ENCODE results near the gene LKAAEAR1.
"Not testable (repeated sequence)": the region's sequence is repeated elsewhere in the genome, so short reads cannot be mapped to it uniquely, and the experiment has no call there.

Gene LKAAEAR1

DNA sequence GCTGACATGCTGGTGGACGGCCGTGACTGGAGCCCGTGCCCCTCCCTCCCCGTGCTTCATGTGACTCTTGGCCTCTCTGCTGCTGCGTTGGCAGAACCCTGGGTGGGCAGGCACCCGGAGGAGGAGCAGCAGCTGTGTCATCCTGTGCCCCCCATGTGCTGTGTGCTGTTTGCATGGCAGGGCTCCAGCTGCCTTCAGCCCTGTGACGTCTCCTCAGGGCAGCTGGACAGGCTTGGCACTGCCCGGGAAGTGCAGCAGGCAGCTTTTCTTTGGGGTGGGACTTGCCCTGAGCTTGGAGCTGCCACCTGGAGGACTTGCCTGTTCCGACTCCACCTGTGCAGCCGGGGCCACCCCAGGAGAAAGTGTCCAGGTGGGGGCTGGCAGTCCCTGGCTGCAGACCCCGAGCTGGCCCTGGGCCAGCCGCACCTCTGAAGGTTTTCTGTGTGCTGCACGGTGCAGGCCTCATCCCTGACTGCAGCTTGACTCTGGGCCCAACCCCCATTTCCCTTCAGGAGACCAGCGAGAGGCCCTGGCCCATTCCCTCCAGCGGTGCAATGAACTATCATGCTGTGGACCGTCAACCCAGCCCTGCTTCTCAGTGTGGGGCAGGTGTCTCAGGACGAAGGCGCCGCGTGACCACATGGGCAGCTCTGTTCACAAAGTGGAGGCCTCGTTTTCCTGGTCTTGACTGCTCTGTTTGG is 15.0 kb upstream of the LKAAEAR1 start:
- no peak for DNase-seq (ENCODE audit: low read depth in 1 of 2, low spot score in 1 of 2)

DNA sequence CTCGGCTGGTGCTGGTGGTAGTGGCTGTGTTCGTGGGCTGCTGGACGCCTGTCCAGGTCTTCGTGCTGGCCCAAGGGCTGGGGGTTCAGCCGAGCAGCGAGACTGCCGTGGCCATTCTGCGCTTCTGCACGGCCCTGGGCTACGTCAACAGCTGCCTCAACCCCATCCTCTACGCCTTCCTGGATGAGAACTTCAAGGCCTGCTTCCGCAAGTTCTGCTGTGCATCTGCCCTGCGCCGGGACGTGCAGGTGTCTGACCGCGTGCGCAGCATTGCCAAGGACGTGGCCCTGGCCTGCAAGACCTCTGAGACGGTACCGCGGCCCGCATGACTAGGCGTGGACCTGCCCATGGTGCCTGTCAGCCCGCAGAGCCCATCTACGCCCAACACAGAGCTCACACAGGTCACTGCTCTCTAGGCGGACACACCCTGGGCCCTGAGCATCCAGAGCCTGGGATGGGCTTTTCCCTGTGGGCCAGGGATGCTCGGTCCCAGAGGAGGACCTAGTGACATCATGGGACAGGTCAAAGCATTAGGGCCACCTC is 14.3 kb upstream of the LKAAEAR1 start:
- no peak for DNase-seq (ENCODE audit: low read depth in 1 of 2, low spot score in 1 of 2)

DNA sequence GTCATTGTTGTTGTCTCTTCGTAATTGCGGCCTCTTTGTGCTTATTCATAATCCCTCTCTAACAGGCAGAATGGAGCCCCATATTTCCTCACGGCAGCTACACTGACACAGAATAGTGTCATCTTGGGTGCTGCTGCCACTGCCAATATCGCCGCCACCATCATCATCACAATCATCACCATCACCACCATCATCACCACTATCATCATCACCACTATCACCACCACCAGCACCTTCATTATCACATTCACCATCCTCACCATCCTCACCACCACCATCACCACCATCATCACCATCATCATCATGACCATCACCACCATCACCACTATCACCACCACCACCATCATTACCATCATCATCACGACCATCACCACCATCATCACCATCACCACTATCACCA is 12.3 kb upstream of the LKAAEAR1 start:
- DNase-seq (ENCODE audit: low read depth in 1 of 2, low spot score in 1 of 2) = no peak

DNA sequence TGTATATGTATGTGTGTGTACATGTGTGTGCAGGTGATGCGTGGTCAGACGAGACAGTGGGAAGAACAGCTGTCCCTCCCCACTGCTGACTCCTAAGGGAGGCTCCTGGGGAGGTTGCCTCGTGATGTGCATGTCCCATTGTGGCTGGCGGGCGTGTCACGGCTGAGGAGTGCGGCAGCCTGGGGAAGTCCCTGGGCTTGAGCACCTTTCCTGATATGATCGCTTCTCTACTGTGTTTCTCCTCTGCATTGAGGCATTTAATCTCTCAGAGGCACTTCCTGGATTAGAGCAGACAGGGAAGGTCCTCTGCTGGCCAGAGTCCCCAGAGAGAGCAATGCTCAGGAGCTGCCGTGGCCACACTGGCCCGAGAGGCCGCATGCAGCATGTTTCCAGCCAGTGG is 11.7 kb upstream of the LKAAEAR1 start:
- DNase-seq (ENCODE audit: low read depth in 1 of 2, low spot score in 1 of 2) = no peak

DNA sequence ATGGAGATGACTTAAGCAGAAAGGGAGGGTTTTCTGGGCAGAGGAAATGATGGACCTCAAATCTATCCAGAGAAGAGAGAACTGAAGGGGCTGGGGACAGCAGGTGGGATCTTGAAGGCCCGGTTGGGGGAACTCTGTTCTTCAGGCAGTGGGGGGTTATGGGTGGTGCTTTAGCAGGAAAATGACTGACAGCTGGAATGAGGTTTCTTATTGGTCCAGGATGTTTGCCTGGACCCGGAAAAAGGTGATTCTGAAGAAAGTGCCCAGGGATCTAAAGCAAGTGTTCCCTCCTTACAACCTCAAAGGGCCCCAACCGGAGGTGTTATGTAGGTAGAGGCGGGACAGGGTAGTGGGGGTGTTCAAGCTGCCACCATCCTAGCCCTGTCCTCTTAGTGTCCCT is 11.3 kb upstream of the LKAAEAR1 start:
- no peak for DNase-seq (ENCODE audit: low read depth in 1 of 2, low spot score in 1 of 2)

DNA sequence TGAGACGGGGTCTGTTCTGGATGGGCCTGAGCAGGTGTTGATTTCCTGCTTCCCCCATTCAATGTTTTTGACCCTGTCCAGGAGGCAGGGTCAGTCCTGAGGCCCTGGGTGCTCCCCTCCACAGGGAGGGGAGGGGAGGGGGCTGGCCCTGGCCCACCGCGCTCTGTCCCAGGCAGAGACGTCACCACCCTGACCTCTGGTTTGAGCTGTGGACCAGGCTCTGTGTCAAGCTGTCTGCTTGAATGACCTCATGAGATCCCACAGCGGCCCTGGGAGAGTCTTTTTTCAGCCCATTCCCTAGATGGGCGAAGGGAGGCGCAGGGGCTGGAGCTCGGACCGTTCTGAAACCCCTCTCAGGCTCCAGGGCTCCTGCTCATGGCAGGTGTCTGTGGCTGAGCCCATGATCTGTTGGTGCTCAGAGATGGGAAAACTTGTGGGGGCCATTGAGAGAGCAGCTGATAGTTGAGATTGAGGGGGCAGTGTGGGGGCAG is 8.9 kb upstream of the LKAAEAR1 start:
- DNase-seq (ENCODE audit: low read depth in 1 of 2, low spot score in 1 of 2) = no peak

DNA sequence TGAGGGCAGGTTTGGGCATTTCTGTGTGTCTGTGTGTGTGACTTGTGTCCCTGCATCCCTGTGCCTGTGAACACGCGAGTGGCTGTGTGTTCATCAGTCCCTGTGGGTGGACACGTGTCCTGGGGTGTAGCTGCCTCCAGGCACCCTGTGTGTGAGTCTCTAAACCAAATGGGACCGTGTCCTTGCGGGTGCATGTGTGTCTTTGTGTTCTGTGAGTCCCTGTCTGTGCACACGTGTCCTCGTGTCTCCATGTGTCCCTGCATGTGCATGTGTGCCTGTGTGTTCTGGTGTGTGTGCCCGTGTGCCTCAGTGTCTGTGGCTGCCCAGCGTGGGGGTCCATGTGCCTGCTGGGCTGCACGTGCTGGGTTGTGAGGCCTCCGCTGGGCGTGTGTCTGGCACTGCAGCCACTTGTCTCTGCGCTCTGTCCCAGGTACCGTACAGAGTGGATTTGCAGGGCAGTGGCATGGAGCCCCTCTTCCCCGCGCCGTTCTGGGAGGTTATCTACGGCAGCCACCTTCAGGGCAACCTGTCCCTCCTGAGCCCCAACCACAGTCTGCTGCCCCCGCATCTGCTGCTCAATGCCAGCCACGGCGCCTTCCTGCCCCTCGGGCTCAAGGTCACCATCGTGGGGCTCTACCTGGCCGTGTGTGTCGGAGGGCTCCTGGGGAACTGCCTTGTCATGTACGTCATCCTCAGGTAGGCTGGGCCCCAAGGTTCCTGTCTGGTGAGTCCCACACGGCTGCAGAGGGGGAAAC is 8.2 kb upstream of the LKAAEAR1 start:
- no peak for DNase-seq (ENCODE audit: low read depth in 1 of 2, low spot score in 1 of 2)

DNA sequence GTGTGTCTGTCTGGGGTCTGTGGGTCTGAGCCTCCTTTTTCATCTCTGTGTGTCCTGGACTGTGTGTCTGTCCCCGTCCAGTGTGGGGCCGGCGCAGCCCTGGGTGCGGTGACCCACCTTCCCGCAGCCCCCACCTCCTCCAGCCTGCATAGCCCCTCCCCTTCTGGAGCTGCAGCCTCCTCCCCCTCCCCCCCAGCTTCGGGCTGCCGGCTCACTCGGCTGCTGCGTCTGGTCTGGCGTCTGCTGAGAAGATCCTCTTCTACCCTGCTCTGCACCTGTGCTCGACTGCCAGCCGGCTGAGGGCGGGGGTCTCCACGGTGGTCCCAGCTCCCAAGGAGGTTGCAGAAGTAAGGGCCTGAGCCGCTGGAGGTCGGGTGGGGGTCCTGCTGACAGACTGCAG is 7.6 kb upstream of the LKAAEAR1 start:
- DNase-seq (ENCODE audit: low read depth in 1 of 2, low spot score in 1 of 2) = no peak

DNA sequence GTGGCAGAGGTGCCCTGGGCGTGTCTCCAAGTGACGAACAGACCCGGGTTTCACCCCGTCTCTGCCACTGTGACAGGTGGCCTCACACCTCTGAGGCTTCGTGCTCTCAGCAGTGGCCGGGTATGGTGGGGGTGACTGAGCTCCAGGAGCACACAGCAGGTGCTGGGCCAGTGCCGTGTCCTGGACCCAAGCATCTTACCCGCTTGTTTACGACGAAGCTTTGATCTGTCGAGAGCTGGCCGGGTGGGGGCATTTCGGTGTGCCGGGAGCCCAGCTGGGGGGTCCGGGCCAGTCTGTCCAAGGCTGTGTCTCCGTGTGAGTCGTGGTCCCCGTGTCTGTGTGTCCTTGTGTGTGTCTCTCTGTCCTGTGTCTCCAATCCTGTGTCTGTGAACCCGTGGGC is 7.1 kb upstream of the LKAAEAR1 start:
- DNase-seq (ENCODE audit: low read depth in 1 of 2, low spot score in 1 of 2) = no peak

DNA sequence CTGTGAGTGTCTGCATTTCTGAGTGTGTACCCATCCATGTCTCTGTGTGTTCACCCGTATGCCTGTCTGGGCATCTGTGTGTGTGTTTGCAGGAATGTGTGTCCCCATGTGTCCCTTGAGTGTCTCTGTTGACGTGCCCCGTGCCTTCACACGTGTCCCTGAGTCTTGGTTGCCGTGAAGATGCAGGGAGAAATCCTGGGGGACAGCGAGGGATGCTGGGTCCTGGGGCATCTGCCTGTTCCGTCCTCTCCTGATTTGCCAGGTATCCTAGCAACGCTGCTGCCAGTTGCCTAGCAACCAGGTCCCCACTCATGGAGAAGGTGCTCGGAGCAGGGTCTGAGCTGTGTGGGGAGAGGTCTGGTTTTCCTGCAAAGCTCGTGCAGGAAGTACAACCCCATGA is 6.0 kb upstream of the LKAAEAR1 start:
- no peak for DNase-seq (ENCODE audit: low read depth in 1 of 2, low spot score in 1 of 2)

DNA sequence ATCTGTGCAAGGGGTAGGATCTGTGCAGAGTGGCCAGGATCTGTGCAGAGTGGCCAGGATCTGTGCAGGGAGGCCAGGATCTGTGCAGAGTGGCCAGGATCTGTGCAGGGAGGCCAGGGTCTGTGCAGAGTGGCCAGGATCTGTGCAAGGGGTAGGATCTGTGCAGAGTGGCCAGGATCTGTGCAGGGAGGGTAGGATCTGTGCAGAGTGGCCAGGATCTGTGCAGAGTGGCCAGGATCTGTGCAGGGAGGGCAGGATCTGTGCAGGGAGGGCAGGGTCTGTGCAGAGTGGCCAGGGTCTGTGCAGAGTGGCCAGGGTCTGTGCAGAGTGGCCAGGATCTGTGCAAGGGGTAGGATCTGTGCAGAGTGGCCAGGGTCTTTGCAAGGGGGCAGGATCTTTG is 4.4 kb upstream of the LKAAEAR1 start:
- DNase-seq (ENCODE audit: low read depth in 1 of 2, low spot score in 1 of 2) = not testable (repeated sequence)

DNA sequence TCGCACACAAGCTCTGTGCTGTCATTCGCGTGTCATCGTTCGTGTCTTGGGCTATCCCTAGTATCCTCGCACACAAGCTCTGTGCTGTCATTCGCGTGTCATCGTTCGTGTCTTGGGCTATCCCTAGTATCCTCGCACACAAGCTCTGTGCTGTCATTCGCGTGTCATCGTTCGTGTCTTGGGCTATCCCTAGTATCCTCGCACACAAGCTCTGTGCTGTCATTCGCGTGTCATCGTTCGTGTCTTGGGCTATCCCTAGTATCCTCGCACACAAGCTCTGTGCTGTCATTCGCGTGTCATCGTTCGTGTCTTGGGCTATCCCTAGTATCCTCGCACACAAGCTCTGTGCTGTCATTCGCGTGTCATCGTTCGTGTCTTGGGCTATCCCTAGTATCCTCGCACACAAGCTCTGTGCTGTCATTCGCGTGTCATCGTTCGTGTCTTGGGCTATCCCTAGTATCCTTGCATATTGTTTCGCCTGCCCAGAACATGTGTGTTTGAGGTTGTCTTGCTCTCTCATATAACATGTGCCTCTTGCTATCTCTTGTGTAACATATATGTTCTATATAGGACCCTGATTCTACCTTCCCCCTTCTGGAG is 3.1 kb upstream of the LKAAEAR1 start:
- not testable (repeated sequence) for DNase-seq (ENCODE audit: low read depth in 1 of 2, low spot score in 1 of 2)

DNA sequence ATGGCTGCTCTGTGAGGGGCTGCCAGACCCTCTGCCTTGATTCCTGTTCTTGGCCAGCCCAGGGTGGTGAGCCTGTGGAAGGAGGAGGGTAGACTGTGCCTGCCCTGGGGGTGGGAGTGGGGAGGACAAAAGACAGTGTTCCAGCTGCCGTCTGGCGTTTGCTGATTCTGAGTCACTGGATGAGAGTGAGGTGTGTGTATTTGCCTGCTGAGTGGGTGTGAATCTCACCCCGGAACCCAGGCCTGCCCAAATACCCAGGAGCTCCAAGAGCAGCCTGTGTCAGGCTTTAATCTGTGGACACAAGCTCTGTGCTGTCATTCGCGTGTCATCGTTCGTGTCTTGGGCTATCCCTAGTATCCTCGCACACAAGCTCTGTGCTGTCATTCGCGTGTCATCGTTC is 2.6 kb upstream of the LKAAEAR1 start:
- DNase-seq (ENCODE audit: low read depth in 1 of 2, low spot score in 1 of 2) = no peak

DNA sequence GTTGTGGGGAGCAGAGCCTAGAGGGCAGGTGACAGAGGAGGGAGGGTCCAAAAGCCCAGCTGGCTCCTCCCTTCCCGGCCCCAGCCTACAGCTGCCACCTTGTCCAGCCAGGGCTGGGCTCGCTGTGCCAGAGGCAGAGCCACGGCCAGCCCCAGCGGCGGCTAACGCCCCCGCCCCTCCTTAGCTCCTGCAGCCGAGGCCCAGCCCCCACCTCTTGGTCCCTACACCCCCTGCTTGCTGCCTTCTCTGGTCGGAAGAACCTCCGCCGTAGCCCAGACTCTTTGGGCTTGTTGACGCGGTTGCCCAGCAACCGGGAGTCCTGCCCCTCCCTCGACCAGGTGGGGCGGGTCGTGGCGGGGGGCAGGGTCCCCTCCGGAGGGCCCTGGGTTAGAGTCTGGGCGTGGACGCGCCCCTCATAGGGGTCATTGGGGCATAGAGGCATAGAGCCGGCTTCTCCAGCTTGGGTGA is 521 bp upstream of the LKAAEAR1 start:
- no peak for DNase-seq (ENCODE audit: low read depth in 1 of 2, low spot score in 1 of 2)

DNA sequence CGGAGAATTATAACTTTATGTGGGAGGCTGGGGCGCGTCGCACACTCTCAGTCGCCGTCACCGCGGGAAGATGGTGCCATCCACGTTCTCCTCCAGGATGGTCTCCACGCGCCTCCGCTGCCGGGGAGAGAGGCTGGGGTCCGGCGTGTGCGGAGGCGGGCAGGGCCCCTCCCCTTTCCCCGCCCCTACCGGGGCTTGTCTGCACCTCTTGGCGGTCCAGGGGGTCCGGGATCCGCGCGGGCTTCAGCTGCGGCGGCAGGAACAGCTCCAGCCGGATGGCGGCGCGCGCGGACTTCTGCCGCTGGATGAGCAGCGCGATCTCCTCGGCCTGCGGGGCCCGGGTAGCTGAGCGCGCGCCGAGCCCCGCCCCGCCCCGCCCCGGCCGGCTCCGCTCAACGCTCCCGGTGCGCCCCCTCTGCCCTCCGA is 807 bp downstream of the LKAAEAR1 start:
- peak; percentile 42 to 54 for DNase-seq (ENCODE audit: low read depth in 1 of 2, low spot score in 1 of 2)

DNA sequence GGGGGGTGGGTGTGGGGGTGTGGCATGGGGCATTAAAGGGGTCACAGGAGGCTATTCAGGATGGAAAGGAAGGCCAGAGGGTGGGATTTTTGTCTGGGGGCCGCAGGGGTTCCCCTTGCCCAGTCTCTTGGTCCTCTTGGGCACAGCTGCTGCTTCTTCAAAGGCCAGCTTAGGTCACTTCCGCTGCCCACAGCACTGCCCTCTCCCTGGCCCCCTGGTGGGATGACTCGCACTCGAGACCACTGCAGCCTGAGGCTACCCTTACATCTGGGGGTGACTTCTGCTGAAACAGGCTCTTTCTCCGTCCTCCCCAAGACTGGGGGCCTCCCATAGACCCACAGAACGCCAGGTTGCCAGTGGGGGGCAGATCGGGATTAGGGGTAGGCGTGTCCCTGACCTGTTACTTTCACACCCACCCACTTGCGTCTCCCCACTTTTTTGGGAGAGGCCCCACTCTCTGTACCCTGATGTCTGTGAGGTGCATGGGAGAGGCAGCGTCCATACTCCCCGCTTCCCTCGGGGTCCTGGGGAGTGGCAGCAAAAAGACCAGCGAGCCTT is 1.3 kb downstream of the LKAAEAR1 start:
- no peak for DNase-seq (ENCODE audit: low read depth in 1 of 2, low spot score in 1 of 2)

DNA sequence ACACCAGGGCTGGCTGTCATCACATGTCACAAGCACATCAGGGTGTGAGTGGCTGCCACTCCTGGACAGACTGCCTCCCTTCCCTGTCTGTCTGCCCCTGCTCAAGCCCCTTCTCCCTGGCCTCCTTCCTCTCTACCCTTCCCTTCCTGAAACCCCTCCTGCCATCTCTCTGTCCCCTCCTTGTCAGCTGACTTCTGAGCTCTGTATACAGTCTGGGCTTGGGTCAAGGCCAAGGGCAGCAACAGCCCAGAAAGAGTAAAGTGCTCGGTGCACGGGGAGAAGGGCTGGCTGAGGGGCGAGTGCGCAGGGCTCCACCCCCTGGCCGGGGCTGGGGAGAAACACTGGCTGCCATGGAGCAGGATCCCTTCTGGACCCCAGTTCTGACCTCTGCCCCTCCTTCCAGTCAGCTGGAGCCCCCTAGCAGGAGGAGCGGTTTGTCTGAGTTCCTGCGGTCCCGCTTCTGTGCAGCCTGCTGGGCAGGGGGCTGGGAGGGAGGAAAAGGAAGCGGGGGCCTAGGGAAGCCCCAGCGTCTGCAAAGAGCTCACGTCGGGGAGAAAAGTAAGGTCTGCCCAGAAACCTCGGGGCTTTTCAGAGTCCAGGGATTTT is 2.0 kb downstream of the LKAAEAR1 start:
- DNase-seq (ENCODE audit: low read depth in 1 of 2, low spot score in 1 of 2) = no peak

DNA sequence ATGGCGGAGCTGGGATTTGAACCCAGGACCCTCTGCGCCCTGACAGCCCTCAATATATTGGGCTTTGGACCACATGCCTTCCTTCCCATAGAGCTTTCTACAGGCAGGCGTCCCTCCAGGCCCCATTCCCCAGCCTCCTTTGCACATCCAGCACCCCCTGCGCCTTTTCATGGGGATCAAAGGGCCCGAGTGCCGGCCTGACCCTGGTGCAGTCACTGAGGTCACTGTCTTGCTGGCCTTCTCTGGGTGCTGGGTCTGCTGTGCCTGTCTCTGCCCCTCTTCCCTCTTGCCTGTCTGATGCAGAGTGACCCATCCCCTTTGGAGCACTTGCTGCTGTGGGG is 2.6 kb downstream of the LKAAEAR1 start:
- no peak for DNase-seq (ENCODE audit: low read depth in 1 of 2, low spot score in 1 of 2)

DNA sequence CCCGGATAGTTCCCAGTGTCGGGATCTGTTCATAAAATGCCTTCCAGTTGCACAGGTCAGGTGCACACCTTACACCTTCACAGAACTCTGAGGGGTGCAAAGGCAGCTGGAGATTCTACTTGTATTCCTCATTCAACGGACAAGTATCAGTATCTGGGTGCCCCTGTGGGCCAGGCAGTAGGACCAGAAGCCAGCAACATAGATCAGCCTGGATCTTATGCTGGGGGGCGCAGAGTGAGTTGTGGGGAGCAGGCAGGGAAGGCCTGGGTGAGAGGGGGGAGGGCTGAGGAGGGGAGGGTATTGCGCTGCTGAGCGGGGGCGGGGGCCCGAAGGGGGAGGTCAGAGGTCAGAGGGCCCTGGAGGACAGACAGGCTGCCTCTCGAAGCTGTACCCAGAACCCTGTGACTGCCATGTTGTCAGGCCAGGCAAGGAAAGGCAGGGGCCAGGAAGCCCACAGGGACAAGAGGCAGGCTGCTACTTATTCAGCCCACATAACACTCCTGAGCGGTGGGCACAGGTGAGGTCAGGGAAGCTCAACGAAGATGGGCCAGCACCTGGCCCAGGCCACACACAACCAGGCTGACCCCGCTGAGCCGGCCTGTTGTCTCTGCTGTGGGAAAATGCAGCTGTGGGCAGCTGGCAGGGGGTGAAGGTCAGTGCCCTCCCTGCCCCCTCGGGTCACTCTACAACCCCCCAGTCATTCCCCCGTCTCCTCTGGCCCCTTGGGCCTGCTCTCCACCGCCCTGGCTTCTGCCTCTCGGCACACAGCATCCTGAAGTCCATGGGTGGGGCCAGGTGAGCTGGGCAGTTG is 3.2 kb downstream of the LKAAEAR1 start:
- DNase-seq (ENCODE audit: low read depth in 1 of 2, low spot score in 1 of 2) = no peak

DNA sequence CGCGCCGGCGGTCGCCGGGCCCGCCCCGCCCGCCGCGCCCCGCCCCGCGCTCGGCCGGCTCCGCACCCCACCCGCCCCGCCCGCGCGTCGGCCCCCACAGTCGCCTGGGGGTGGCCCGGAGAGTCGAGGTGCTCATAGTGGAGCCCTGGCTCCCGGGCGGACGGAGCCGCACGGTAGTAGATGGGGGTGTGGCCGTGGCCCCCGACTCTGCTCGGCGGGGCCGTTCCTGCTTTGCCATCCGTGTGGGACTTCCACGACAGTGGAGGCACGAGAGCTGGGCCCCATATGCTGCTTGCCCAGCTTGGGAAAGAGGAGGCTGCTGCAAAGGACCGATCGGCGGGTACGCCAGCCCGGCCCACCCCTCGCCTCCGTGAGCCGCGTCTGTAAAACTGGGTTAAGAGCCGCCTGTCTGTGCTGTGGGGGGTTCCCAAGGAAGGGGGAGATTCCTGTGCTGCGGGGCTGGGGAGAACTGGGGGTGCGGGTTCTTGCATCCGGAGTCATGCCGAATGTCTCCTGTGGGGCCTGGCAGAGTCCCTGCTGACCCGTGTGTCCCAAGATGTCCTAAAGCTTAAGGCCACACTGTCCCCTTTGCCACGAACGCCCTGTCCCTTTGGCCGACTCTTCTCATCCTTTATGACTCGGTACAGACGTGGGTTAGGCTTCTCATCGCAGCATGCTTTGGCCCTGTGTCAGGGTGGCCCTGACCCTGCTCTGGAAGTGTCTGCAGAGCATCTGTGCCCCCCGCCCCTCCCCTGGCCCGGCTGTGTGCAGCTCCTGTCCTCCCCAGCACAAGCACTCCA is 4.0 kb downstream of the LKAAEAR1 start, which contains the start of gene OPRL1:
Gene OPRL1 (plus strand): TSS at position 70 of the 800 bp plus-strand sequence. CDS start 12,639 bp downstream, outside the sequence.
- no peak for DNase-seq (ENCODE audit: low read depth in 1 of 2, low spot score in 1 of 2)
